Endothelial cell of umbilical vein (primary cell): ENCODE measurements around the gene RARRES2. TPM values are rescaled to one million over a fixed set of nuclear protein-coding genes. Genes with fewer than 3 reads are reported as not detected.

Source experiments
- BruUV-seq: library from RNA; stranded (reverse); fragments of 400-500 nt; replicated peaks from 2 replicates; lab custom pipeline; 2021; lab: Mats Ljungman, UMichigan
- CTCF ChIA-PET: fragments of 300-600, 350-600 bp; sonication (Branson Sonifier 250); formaldehyde crosslinking; loops from one replicate; lab custom pipeline; 2021; ENCODE audit warnings: antibody characterized with exemption, inconsistent platforms; lab: Charles Lee
- POLR2A ChIA-PET: fragments of 300-600, 350-600 bp; sonication (Branson Sonifier 250); formaldehyde crosslinking; loops from one replicate; lab custom pipeline; 2021; ENCODE audit warnings: antibody characterized with exemption, inconsistent platforms; lab: Charles Lee
- DNase-seq: peaks from one replicate; pipeline ENCODE4 v3.0.0-alpha.2; 2011; ENCODE audit warnings: low read depth, low spot score
- FAIRE-seq: peaks from 2 replicates; lab custom pipeline; 2011; peaks lifted over from hg19 to GRCh38; lab: Jason Lieb, UNC
- H2AFZ ChIP-seq: 2 replicates; pipeline ENCODE4 v1.6.0; 2012; ENCODE audit warnings: low read depth, low read length, control low read depth, inconsistent platforms
- H3K27ac ChIP-seq: 2 replicates; pipeline ENCODE4 v1.5.1; 2011; ENCODE audit warnings: low read depth, mild to moderate bottlenecking, control low read depth, low read length, moderate library complexity; ENCODE audit not compliant: insufficient read depth
- H3K27me3 ChIP-seq, 2 experiments: 2 replicates each; pipeline versions ENCODE4 v1.6.0 to v1.6.1; 2011; ENCODE audit warnings: low read length in 2 of 2, mixed read lengths in 1 of 2; ENCODE audit not compliant: control insufficient read depth in 2 of 2, insufficient read depth in 2 of 2
- H3K36me3 ChIP-seq, 2 experiments: 2 replicates in 1 of 2; 3 replicates in 1 of 2; pipeline ENCODE4 v1.5.1; 2011; ENCODE audit warnings: low read length in 2 of 2, mild to moderate bottlenecking in 1 of 2, moderate library complexity in 1 of 2; ENCODE audit not compliant: control insufficient read depth in 2 of 2, insufficient read depth in 2 of 2; ENCODE audit errors: extremely low read depth in 1 of 2
- H3K4me1 ChIP-seq: 3 replicates; pipeline ENCODE4 v1.5.1; 2011; ENCODE audit warnings: mild to moderate bottlenecking, low read length; ENCODE audit not compliant: control insufficient read depth, insufficient read depth; ENCODE audit errors: extremely low read depth
- H3K4me2 ChIP-seq: 2 replicates; pipeline ENCODE4 v1.6.1; 2011; ENCODE audit warnings: low read length, control low read depth, mixed read lengths; ENCODE audit not compliant: insufficient read depth
- H3K4me3 ChIP-seq, 3 experiments: fragments of 200-600 bp in 1 of 3; sonication (generic), shearing (Covaris generic) in 1 of 3; replicated peaks in 1 of 3; 2 replicates each; pipeline ENCODE4 v1.5.1; 2011 to 2016; ENCODE audit warnings: control low read depth in 3 of 3, low read length in 3 of 3, mild to moderate bottlenecking in 2 of 3, inconsistent platforms in 1 of 3, low read depth in 1 of 3, moderate library complexity in 1 of 3; ENCODE audit not compliant: insufficient read depth in 1 of 3
- H3K79me2 ChIP-seq: 2 replicates; pipeline ENCODE4 v1.6.0; 2012; ENCODE audit warnings: low read length, inconsistent platforms; ENCODE audit not compliant: control insufficient read depth, insufficient read depth
- H3K9ac ChIP-seq: replicated peaks from 2 replicates; pipeline ENCODE3; 2011; ENCODE audit warnings: low read length, control low read depth; ENCODE audit not compliant: insufficient read depth; ENCODE audit errors: extremely low read depth
- H3K9me1 ChIP-seq: replicated peaks from 3 replicates; pipeline ENCODE4 v1.6.0; 2011; ENCODE audit warnings: mild to moderate bottlenecking, low read length; ENCODE audit not compliant: control insufficient read depth, insufficient read depth; ENCODE audit errors: extremely low read depth
- H3K9me3 ChIP-seq: replicated peaks from 2 replicates; pipeline ENCODE4 v1.5.1; 2012; ENCODE audit warnings: low read length, inconsistent platforms; ENCODE audit not compliant: control insufficient read depth, insufficient read depth
- H4K20me1 ChIP-seq: replicated peaks from 2 replicates; pipeline ENCODE3; 2011; ENCODE audit warnings: mild to moderate bottlenecking, low read length; ENCODE audit not compliant: control insufficient read depth, insufficient read depth; ENCODE audit errors: extremely low read depth
- CTCF ChIP-seq, 2 donors: IDR thresholded peaks; 1 replicate in 1 of 2; 2 replicates in 1 of 2; pipeline ENCODE4 v1.5.1; 2011; ENCODE audit warnings: low read length in 2 of 2, mild to moderate bottlenecking in 2 of 2, moderate library complexity in 2 of 2, control low read depth in 1 of 2, inconsistent platforms in 1 of 2, low read depth in 1 of 2; ENCODE audit not compliant: insufficient read depth in 1 of 2; ENCODE audit errors: extremely low read depth in 1 of 2
- EZH2 ChIP-seq: IDR thresholded peaks from 2 replicates; pipeline ENCODE4 v1.6.1; 2012; ENCODE audit warnings: borderline replicate concordance, low read depth, mild to moderate bottlenecking, moderate library complexity, low read length, inconsistent platforms; ENCODE audit not compliant: severe bottlenecking
- FOS ChIP-seq: IDR thresholded peaks from 2 replicates; pipeline ENCODE4 v1.6.1; 2011; ENCODE audit warnings: mild to moderate bottlenecking, low read length, moderate library complexity, borderline replicate concordance; ENCODE audit not compliant: insufficient read depth
- GATA2 ChIP-seq: IDR thresholded peaks from 2 replicates; pipeline ENCODE4 v1.7.0; 2011; ENCODE audit warnings: low read depth, mild to moderate bottlenecking, moderate library complexity, mixed read lengths, low read length; ENCODE audit not compliant: insufficient read length, insufficient read depth
- JUN ChIP-seq: IDR thresholded peaks from 2 replicates; pipeline ENCODE4 v1.6.1; 2011; ENCODE audit warnings: borderline replicate concordance, low read depth; ENCODE audit not compliant: insufficient read length, insufficient read depth
- MAX ChIP-seq: IDR thresholded peaks from 2 replicates; pipeline ENCODE4 v1.6.1; 2011; ENCODE audit not compliant: insufficient read depth, insufficient read length
- MYC ChIP-seq: IDR thresholded peaks from one replicate; pipeline ENCODE4 v1.6.1; 2011; ENCODE audit warnings: mild to moderate bottlenecking, low read depth, low read length
- POLR2A ChIP-seq: IDR thresholded peaks from 2 replicates; pipeline ENCODE4 v1.6.1; 2012; ENCODE audit warnings: low read depth, mild to moderate bottlenecking, control low read depth, low read length
- POLR2AphosphoS5 ChIP-seq: IDR thresholded peaks from 2 replicates; pipeline ENCODE4 v1.6.1; 2012; ENCODE audit warnings: low read depth, mild to moderate bottlenecking, control low read depth, low read length, moderate library complexity; ENCODE audit not compliant: insufficient read depth
- dilution Hi-C: fragments of 300-500 bp; cut with MboI; formaldehyde crosslinking; loops from one replicate; pipeline ENCODE4 v1.15.0; 2019; ENCODE audit warnings: low sequenced_read_pairs; ENCODE audit not compliant: extremely low pct_ligation_motif_present
- intact Hi-C: fragments of 100-400 bp; cut with micrococcal nuclease; formaldehyde crosslinking; loops from one replicate; pipeline ENCODE4 v1.10.0; 2022
- polyA plus RNA-seq, 4 experiments: library from polyadenylated mRNA; depleted of rRNA in 3 of 4; stranded (reverse) in 3 of 4; unstranded in 1 of 4; fragments of >200 nt; gene quantifications; 2 replicates each; pipeline versions ENCODE4 v1.2.1 to v1.2.3, GENCODE V29; 2011 to 2012; ENCODE audit warnings: missing spikeins in 1 of 4
- total RNA-seq: library from RNA; stranded (reverse); gene quantifications from 2 replicates; pipeline ENCODE4 v1.2.3, GENCODE V29; 2021

RARRES2 gene
- total and polyA plus RNA-seq, 2 donors (not counting 3 experiments of a cell fraction or from before 2014, with no cell fraction given): not detected

- Histone ChIP-seq H3K27ac (no peak overlapping the region), H3K27me3 (no peaks in the 10 kb centered on the region), H3K9me1 (no peaks in the 10 kb centered on the region), H3K4me1 (peaks cover 3% of the 10 kb centered on the region), H3K9me3 (no peaks in the 10 kb centered on the region), H3K36me3 (no peaks in the 10 kb centered on the region), H3K4me3 (no peak overlapping the region), H3K79me2 (no peaks in the 10 kb centered on the region), H3K4me2 (no peak overlapping the region), H3K9ac (no peak overlapping the region), H4K20me1 (no peaks in the 10 kb centered on the region), H2AFZ (no peak overlapping the region)
- TF ChIP-seq CTCF (IDR thresholded peaks at IDR 0.05; ENCODE audit: extremely low read depth in 1 of 2, insufficient read depth in 1 of 2, low read depth in 1 of 2, low read length in 2 of 2) (no peak), GATA2 (no peak), POLR2A (no peak), POLR2AphosphoS5 (no peak), JUN (no peak), MAX (no peak), MYC (no peak), EZH2 (no peak), FOS (no peak)
- intact Hi-C loops: no loop called here
- ChIA-PET CTCF (no interaction called here), POLR2A (no interaction called here)
- DNase-seq (no peak), FAIRE-seq (no peak)
- BruUV-seq: no TSS peak
- dilution Hi-C loops: no loop called here
Measured at GRCh38 chr7:150325110-150325611, 16.3 kb downstream of the RARRES2 start.
